Keratinocyte (primary cell): Measurements from ENCODE around the gene ARID3C. TPM values are rescaled to one million over a fixed set of nuclear protein-coding genes. Genes with fewer than 3 reads are reported as not detected.

Source experiments
- DNase-seq: peaks from one replicate; pipeline ENCODE4 v3.0.0-alpha.2; 2011; ENCODE audit warnings: low read depth, missing footprints, low spot score
- FAIRE-seq: peaks from 2 replicates; lab custom pipeline; 2011; peaks lifted over from hg19 to GRCh38; lab: Jason Lieb, UNC
- H2AFZ ChIP-seq: 2 replicates; pipeline ENCODE4 v1.6.0; 2012; ENCODE audit warnings: low read length, control low read depth, inconsistent platforms; ENCODE audit not compliant: control insufficient read depth
- H3K27ac ChIP-seq: 2 replicates; pipeline ENCODE4 v1.5.1; 2011; ENCODE audit warnings: low read length; ENCODE audit not compliant: control insufficient read depth, insufficient read depth
- H3K27me3 ChIP-seq: 3 replicates; pipeline ENCODE4 v1.6.0; 2011; ENCODE audit warnings: low read length; ENCODE audit not compliant: control insufficient read depth, insufficient read depth; ENCODE audit errors: extremely low read depth
- H3K36me3 ChIP-seq, 2 experiments: 2 replicates in 1 of 2; 3 replicates in 1 of 2; pipeline ENCODE4 v1.5.1; 2011; ENCODE audit warnings: low read length in 2 of 2, mild to moderate bottlenecking in 1 of 2; ENCODE audit not compliant: control insufficient read depth in 2 of 2, insufficient read depth in 2 of 2; ENCODE audit errors: extremely low read depth in 1 of 2
- H3K4me1 ChIP-seq: 3 replicates; pipeline ENCODE4 v1.5.1; 2011; ENCODE audit warnings: low read length; ENCODE audit not compliant: control insufficient read depth, insufficient read depth; ENCODE audit errors: extremely low read depth
- H3K4me2 ChIP-seq: 3 replicates; pipeline ENCODE4 v1.6.0; 2011; ENCODE audit warnings: low read depth, low read length; ENCODE audit not compliant: control insufficient read depth, insufficient read depth; ENCODE audit errors: extremely low read depth
- H3K4me3 ChIP-seq, 3 experiments: fragments of 200-600 bp in 1 of 3; sonication (generic) in 1 of 3; 2 replicates in 2 of 3; 3 replicates in 1 of 3; pipeline ENCODE4 v1.5.1; 2011 to 2016; ENCODE audit warnings: low read length in 3 of 3, mild to moderate bottlenecking in 3 of 3, control low read depth in 2 of 3, inconsistent platforms in 1 of 3, low read depth in 1 of 3, mixed read lengths in 1 of 3, mixed run types in 1 of 3, moderate library complexity in 1 of 3; ENCODE audit not compliant: control insufficient read depth in 2 of 3, insufficient read depth in 2 of 3; ENCODE audit errors: extremely low read depth in 1 of 3
- H3K79me2 ChIP-seq: 2 replicates; pipeline ENCODE4 v1.6.0; 2012; ENCODE audit warnings: low read length; ENCODE audit not compliant: control insufficient read depth, insufficient read depth
- H3K9ac ChIP-seq: 3 replicates; pipeline ENCODE4 v1.6.0; 2011; ENCODE audit warnings: low read length; ENCODE audit not compliant: control insufficient read depth, insufficient read depth; ENCODE audit errors: extremely low read depth
- H3K9me1 ChIP-seq: 3 replicates; pipeline ENCODE4 v1.6.0; 2011; ENCODE audit warnings: low read length; ENCODE audit not compliant: control insufficient read depth, insufficient read depth; ENCODE audit errors: extremely low read depth
- H3K9me3 ChIP-seq: 2 replicates; pipeline ENCODE4 v1.5.1; 2012; ENCODE audit warnings: low read depth, low read length; ENCODE audit not compliant: control insufficient read depth
- H4K20me1 ChIP-seq: 3 replicates; pipeline ENCODE4 v1.6.0; 2011; ENCODE audit warnings: low read length; ENCODE audit not compliant: control insufficient read depth, insufficient read depth; ENCODE audit errors: extremely low read depth
- EZH2 ChIP-seq: IDR thresholded peaks from one replicate; pipeline ENCODE4 v1.6.1; 2012; ENCODE audit warnings: inconsistent platforms, mild to moderate bottlenecking, low read length, moderate library complexity
- dilution Hi-C: fragments of 300-500 bp; cut with MboI; formaldehyde crosslinking; loops from one replicate; pipeline ENCODE4 v1.7.0; 2020; ENCODE audit warnings: low sequenced_read_pairs; ENCODE audit not compliant: extremely low pct_ligation_motif_present
- polyA plus RNA-seq, 5 experiments: library from polyadenylated mRNA; depleted of rRNA in 3 of 5; stranded (reverse) in 3 of 5; stranded (forward) in 1 of 5; unstranded in 1 of 5; fragments of >200 nt; gene quantifications; 1 replicate in 1 of 5; 2 replicates in 3 of 5; 3 replicates in 1 of 5; pipeline versions ENCODE4 v1.2.1 to v1.2.3, GENCODE V29; 2011 to 2012; ENCODE audit warnings: missing spikeins in 2 of 5, low read depth in 1 of 5, low replicate concordance in 1 of 5
- TF ChIP-seq, protein P1 (sequence below), 3 experiments: IDR thresholded peaks in 1 of 3; conservative IDR thresholded peaks in 1 of 3; optimal IDR thresholded peaks in 1 of 3; 2 replicates in 2 of 3; 3 replicates in 1 of 3; pipeline versions ENCODE3 to v1.5.1; 2011; ENCODE audit warnings: low read length in 3 of 3, mild to moderate bottlenecking in 3 of 3, moderate library complexity in 2 of 3, control low read depth in 1 of 3, inconsistent platforms in 1 of 3; ENCODE audit not compliant: insufficient read depth in 2 of 3; ENCODE audit errors: extremely low read depth in 1 of 3

Gene ARID3C
- polyA plus RNA-seq, 1 donor (not counting 4 experiments of a cell fraction or from before 2014, with no cell fraction given) = not detected

DNA sequence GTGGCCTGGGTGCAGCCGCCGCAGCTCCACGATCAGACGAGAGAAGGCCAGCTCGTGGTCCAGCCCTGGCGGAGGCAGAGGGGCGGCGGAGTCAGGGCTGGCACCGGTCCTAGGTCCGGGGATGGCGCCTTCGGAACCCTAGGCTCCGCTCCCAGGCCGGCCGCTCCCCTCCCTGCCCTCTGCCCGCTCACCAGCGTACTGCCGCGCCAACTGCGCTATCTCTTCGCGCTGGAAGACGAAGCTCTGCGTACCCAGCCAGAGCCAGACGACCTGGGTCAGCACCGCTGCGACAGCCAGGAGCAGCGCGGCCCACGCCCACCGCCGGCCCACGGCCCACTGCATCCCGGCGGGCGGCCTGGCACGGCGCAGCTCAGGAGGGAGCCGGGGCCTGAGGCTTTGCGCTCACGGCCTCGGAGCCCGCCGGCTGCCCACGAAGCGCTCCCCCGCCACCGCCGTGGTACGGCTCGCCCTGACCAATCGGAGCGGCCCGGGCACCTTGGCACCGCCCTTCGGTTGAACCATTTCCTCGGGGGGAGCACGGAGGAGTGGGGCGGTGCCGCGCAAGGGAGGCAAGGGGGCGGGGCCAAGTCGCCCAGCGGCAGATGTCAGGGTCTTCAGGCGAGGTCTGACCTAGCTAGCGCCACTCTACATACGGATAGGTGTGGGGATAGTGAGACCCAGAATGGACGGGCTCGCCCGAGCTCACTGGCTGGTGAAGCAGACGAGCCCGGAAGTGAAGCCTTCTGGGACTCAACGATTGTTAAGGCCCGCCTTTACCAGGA lies 8.7 kb upstream of the ARID3C start, which contains the start of gene SIGMAR1:
Gene SIGMAR1 (minus strand): TSS at position 432 of the 782 bp plus-strand sequence. CDS start 90 bp downstream, at position 342.
- Histone ChIP-seq H3K9me3 (no peaks in the 10 kb centered on the region), H4K20me1 (peaks cover 2% of the 10 kb centered on the region), H3K4me1 (peaks cover 25% of the 10 kb centered on the region), H3K4me3 (peak within 1 kb of the TSS; percentile 85 to 95 (median 93)), H3K9ac (peak within 1 kb of the TSS; percentile 87), H3K36me3 (peaks cover 11 to 12% of the 10 kb centered on the region in 2 experiments), H2AFZ (peak within 1 kb of the TSS; percentile 99), H3K4me2 (peak within 1 kb of the TSS; percentile 97), H3K9me1 (no peaks in the 10 kb centered on the region), H3K27ac (peak within 1 kb of the TSS; percentile 63), H3K27me3 (no peaks in the 10 kb centered on the region), H3K79me2 (peaks cover 25% of the 10 kb centered on the region)
- no peak for FAIRE-seq
- TF ChIP-seq, protein P1, sequence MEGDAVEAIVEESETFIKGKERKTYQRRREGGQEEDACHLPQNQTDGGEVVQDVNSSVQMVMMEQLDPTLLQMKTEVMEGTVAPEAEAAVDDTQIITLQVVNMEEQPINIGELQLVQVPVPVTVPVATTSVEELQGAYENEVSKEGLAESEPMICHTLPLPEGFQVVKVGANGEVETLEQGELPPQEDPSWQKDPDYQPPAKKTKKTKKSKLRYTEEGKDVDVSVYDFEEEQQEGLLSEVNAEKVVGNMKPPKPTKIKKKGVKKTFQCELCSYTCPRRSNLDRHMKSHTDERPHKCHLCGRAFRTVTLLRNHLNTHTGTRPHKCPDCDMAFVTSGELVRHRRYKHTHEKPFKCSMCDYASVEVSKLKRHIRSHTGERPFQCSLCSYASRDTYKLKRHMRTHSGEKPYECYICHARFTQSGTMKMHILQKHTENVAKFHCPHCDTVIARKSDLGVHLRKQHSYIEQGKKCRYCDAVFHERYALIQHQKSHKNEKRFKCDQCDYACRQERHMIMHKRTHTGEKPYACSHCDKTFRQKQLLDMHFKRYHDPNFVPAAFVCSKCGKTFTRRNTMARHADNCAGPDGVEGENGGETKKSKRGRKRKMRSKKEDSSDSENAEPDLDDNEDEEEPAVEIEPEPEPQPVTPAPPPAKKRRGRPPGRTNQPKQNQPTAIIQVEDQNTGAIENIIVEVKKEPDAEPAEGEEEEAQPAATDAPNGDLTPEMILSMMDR (optimal IDR thresholded peaks at IDR 0.05 in 1 of 3, IDR thresholded peaks at IDR 0.05 in 1 of 3, conservative IDR thresholded peaks at IDR 0.05 in 1 of 3; ENCODE audit: extremely low read depth in 1 of 3, insufficient read depth in 2 of 3, low read length in 3 of 3) = no peak
- no peak for TF ChIP-seq EZH2
- dilution Hi-C loops = no loop called here
- no peak for DNase-seq

DNA sequence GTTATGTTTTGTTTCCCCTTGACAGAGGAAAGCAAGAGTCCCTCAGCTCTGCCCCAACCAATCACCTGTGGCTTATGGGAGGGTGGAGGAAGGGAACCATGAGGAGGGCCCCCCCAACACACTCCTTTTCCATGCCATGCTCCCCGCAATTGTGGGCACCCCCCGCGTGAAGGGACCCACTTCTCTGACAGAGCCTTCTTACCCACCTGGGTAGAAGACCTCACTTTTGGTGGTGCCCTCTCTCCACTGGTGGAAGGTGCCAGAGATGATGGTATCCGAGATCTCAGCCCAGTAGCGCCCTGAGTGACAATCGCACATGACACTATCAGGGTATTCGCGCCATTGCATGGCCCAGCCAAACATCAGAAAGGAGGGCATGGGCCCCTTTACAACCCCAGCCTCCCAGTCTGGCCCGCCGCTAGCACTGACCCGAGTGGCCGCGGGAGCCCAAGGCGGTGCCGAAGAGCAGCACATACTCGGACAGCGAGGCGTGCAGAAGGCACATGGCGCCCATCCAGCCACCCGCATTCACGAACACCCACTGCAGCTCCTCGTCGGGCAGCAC lies 8.0 kb upstream of the ARID3C start:
- dilution Hi-C loops = no loop called here
- peak overlapping the region; percentile 85 to 95 (median 93) for H3K4me3 ChIP-seq
- H3K27me3 ChIP-seq = no peaks in the 10 kb centered on the region
- H3K4me2 ChIP-seq = peak overlapping the region; percentile 97
- no peaks in the 10 kb centered on the region for H3K9me1 ChIP-seq
- DNase-seq (no peak), FAIRE-seq (no peak)
- TF ChIP-seq EZH2 = no peak
- TF ChIP-seq, protein P1 (optimal IDR thresholded peaks at IDR 0.05 in 1 of 3, IDR thresholded peaks at IDR 0.05 in 1 of 3, conservative IDR thresholded peaks at IDR 0.05 in 1 of 3; ENCODE audit: extremely low read depth in 1 of 3, insufficient read depth in 2 of 3, low read length in 3 of 3) = no peak
- H3K9me3 ChIP-seq = no peaks in the 10 kb centered on the region
- H3K79me2 ChIP-seq = peaks cover 25% of the 10 kb centered on the region
- peak overlapping the region; percentile 87 for H3K9ac ChIP-seq
- peaks cover 2% of the 10 kb centered on the region for H4K20me1 ChIP-seq
- peak overlapping the region; percentile 29 for H2AFZ ChIP-seq
- peak overlapping the region; percentile 63 for H3K27ac ChIP-seq
- peaks cover 11 to 12% of the 10 kb centered on the region in 2 experiments for H3K36me3 ChIP-seq
- H3K4me1 ChIP-seq = peaks cover 25% of the 10 kb centered on the region
